GM21381 (cell line): Measurements from ENCODE around the gene WWOX.

Experiments
- ATAC-seq: cut with Tn5 transposase; IDR thresholded peaks from one replicate; pipeline ENCODE4 v1.9.1; 2021; ENCODE audit warnings: mild to moderate bottlenecking, moderate library complexity; ENCODE audit not compliant: unreplicated experiment

Gene WWOX

DNA sequence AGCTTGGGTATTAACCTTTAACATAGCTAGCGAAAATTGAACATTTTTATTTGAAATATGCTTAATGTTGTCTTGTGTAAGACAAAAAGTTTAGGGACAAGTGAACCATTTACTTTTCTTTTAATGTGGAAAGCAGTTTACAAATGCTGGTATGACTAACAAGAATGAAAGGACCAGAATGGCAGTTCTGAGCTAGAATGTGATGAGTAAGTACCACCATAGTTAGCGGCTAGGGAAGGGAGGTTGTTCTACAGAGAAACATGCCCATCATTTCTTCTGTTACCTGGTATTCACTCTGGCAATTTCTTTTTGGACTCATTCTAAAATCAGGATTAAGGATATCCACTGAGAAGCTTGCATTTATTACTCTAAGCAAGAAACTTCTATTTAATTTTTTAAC, 121.1 kb downstream of the WWOX start:
- ATAC-seq, result no peak

DNA sequence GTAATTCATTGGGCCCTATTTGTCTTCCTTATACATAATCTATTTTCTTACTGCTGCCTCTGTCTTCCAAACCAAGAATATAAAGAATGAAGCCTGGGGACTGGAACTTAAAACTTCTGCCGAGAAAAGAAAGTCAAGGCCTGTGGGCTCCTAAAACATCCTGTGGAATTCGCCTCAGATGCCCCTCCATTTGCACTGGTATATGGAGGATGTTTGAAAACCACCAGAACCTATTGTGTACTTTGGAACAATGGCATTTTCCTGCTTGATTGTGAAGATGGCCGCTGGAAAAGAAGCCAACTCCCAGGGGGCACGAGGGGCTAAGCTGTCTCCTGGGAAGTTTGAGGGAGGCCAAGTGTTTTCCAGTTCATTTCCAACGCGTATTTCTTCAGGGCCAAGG, 122.4 kb downstream of the WWOX start:
- ATAC-seq, result no peak

DNA sequence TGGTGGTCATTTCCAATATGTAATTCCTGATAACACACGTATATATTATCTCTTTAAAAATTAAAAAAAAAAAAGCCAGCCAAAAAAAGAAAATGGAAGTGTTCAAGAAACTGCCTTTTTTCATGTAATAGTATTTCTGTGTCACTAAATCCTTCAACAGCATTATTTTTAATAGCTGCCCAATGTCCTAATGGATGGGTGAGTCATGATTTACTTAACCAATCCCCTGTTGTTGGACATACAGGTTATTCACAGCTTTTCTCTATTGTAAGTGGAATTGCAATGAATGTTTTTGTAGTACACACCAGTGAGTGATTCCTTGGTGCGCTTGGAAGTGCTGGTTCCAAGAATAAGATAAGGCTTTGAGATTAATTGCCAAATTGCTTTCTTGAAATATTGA, 124.9 kb downstream of the WWOX start:
- ATAC-seq, result no peak

DNA sequence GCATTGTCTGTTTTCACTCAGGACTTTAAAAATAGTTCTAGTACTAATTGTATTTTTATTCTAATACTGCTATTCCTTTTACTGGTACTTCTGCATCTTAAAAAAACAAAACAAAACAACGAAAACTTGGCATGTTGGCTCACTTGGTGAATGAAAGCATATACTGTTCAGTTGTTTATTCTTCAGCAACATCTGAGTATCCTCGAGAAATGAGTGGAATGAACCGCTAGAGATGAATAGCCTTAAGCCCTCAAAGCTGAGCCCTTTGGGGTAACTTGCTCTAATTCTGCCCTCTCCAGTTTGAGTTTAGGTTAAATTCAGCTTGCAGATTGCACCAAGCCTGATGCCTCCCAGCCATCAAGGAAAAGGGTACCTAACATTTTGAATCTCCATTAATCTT, 126.5 kb downstream of the WWOX start:
- ATAC-seq, result no peak

DNA sequence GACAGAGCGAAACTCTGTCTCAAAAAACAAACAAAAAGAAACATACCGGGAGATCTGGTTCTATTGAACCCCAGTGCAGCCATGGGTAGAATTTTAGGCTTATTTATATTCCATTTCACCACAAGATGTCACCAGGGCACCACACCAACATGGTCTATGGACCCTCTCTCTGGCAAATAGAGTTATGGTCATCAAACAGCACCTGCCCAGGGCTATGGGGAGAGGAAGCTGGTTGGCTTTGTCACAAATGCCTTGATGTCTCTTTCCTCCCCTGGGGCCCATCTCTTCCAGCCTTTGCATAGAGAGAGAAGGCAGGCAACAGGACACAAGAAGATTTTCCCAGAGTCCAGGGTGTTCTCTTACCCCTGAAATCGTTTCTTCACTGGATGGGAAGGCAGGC, 128.4 kb downstream of the WWOX start:
- no peak for ATAC-seq

DNA sequence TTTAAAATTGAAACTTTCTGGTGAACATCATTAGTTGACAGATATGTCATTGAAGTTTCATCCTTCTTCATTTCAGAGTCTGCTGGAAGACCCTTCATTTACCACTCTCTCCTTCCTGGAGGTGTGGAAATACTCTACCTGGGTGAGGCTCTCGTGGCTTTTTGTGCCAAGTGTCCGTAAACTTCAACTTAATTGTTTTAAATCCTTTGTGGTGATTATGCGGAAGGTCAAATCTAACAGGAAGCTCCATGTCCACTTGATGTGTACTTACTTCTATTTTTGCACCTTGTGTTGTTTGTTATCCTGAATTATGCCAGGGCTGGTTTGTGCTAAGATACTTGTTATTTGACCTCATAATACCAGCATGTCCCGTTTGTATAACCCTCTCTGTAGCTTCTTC, 129.2 kb downstream of the WWOX start:
- ATAC-seq, result no peak

DNA sequence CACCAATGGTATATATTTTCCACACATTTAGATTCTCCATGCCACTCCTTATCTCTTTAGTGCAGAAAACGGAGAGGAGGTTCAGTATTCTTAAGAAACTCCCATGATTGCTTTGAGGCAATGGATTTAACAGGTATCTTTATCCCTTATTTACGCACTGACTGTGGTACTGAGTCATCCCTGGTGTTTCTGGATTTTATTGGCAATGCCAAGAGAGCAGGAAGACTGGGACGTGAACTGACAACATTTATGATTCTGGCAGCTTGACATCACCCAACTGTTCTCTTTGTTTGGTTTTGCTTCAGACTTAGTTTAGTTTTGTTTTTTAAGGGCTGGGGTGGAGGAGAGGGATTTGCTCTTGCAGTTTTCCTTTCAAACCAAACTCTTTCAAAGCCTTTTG, 131.4 kb downstream of the WWOX start:
- no peak for ATAC-seq

DNA sequence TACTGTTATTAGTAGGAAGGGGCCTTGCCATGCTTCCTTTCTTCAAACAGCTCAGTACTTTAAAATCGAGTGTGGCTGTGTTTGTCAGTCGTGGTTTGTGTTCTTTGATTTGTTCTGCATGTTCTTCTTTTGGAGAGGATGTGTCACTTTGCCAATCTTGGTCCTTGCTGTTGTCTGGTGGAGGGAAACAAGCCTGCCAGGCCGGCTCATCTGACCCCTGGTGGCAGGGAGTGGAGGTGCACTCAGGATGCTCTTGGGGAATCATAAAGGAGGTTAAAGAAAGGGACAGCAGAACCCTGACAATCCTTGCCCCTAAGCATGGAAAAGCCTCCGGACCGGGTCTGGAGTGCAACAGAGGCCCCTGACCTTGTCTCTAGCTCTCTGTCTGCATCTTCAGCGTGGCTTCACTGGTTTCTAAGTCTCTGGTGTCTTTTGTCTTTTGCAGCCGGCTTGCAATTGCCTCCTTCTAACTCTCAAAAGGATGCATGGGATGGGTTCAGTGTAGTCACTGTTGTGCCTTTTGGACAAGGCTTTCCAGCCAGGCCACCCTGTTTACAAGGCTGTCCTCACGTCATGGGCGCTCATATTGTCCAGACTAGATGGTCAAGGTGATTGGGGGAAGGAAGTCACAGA, 135.8 kb downstream of the WWOX start:
- peak; percentile 96 for ATAC-seq

DNA sequence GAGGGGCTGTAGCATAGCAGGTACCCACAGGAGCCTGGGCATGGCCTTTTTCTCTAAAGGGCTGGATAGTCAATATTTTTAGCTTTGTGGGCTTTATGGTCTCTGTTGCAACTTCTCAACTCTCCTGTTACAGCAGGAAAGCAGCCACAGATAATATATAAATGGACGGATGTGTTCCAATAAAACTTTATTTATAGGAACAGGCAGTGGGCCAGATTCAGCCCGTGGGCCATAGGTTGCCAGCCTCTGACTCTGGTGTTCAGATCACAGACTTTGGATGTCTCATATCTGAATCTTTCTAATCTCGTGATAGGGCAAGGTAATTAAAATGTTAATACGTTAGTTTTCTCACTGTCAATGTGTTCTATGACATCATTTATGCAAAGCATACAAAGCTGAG, 136.4 kb downstream of the WWOX start:
- ATAC-seq, result no peak

DNA sequence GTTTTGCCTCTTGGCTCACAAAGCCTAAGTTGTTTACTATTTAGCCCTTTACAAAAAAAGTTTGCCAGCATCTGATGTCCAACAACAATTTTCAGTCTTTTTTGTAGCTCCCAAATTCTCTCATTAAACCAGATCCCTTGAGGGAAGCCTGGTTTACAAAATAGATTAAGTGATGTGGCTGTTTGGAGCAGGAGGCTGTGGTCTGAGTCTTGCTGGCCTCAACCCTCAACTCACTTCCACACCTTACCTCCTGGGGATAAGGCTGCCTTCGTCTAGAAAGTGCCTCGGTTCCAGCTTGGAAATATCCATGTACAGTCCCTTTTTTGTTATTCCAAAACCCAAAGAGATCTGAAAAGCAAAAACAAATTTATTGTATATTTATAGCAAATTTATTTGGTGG, 138.4 kb downstream of the WWOX start:
- no peak for ATAC-seq

DNA sequence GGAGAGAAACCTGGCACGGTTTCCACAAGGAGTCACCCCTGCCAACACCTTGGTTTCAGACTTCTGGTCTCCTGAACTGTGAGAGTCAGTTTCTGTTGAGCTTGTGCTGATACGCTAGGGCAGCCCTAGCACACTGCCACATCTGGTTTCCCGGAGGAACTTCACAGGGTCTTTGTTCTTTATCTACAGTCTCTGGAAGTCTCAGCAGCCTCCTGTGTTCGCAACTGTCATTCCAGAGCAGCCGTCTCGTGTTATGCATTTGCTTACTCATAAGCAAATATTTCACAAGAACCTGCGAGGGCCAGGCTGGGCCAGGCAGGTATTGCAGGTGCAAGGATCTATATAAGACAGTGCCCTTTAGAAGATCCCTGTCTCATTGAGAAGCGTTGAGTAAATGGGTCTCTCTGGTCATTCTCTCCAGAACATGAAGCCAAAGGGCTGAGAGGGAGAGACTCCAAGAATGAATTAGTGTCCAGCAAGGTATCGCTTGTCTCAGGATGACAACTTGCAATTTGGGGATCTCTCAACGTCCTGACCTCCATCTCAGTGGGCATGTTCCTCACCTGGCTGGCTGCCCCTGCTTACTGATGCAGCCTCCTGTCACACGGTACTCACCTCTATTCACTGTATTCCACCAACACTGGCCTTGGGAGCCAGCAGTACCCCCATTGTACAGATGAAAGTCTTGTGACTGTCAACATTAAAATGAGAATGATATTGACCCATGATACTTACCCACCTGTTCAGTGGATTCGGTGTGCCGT, 141.2 kb downstream of the WWOX start:
- no peak for ATAC-seq

DNA sequence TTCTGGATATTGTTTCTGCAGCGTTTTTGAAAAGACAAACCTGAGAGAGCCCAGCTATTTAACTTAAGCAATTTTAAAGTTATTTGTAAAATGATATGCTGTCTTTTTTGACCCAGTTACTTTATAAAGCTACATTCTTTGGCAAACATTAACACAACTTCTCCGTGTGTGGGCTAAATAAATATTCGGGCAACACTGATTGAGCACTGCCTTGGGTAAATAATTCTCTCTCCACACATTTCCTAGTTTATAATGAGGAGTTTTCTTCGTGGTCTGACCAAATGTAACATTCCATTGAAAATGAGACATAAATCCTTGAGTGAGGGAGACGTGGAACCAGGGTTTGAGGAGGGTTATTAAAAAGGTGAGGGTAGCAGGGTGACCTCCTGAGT, 142.8 kb downstream of the WWOX start:
- no peak for ATAC-seq

DNA sequence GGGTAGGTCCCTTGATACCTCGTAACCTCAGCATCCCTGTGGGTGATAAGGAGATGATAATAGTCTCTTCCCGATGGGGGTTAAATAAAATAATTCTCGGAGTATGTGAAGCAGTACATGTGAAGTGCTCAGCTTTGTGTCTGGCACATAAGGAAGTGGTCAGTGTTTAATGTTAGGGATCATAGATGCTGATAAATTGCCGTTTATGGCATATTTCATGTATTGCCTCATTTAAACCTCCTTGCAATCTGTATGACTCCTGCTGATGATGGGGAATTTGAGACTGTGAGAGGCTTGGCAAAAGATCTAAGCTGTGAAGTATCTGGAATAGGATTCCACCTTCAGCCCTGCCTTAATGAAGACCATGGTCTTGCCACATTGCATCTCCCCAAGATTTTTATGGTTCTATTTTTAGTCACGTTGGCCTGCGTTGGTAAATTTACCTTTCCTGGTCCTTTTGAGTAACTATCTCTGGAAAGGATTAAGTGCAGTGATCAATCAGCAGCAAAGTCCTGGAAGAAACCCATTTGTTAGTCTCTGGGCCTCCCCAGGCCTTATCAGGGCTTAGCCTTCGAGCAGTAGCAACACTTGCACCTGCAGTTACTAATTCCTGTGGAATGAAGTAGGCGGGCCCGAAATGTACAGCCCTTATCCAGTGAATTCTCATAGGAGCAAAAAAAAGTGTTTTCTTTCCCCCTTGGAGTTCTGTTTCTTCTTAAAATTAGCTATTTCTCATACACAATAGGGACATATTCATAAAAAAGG, 144.9 kb downstream of the WWOX start:
- ATAC-seq, result no peak

DNA sequence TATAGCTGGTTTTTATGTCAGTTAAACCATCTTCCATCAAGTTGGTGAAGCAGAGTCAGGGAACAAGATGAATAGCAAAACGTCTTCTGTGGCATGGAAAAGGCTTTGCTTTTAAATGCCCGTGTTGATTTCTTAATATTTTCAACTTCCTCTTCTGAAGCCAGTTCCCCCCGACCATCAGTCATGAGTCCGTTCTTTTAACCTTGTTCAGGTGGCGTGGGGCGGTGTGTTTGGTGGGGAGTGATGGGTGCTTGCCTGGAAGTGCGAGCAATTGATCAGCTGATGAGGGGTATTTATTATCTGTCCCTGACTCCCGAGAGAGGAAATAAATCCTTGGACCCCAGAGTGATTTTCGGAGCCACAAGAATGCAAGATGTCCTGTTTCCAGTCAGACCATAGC, 147.1 kb downstream of the WWOX start:
- no peak for ATAC-seq

DNA sequence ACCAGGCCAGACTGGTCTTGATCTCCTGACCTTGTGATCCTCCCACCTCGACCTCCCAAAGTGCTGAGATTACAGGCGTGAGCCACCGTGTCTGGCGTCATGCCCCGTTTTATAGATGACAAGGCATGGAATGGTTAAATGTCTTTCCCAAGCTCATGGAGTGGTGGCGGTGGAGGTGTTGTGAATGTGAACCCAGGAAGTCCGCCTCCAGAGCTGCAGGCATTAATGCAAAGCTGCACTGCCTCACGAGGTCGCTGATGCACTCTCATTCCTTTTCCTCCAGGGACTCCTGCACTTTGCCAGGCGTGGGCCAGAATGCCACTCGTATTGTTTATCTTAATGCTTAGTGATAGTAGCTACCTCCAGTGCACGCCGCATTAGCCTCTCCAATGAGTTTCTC, 149.6 kb downstream of the WWOX start:
- ATAC-seq, result no peak

DNA sequence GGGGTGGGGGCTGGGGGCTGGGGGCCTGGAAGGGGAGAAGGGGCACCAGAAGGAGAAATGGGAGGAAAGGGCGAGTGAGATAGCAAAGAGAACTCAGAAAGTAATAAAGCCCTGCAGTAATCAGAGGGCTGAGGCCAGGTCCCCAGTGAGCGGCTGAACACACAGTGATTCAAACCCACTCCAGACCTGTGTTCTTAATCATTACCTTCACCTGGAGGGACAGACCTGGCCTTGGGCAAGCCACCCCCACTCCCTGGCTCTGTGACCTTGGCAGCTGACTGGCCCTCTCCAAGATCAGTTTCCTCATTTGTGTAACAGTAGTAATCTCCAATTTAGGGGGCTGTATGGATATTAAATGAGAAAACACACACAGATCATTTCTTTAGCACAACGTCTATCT, 150.4 kb downstream of the WWOX start:
- ATAC-seq, result no peak

DNA sequence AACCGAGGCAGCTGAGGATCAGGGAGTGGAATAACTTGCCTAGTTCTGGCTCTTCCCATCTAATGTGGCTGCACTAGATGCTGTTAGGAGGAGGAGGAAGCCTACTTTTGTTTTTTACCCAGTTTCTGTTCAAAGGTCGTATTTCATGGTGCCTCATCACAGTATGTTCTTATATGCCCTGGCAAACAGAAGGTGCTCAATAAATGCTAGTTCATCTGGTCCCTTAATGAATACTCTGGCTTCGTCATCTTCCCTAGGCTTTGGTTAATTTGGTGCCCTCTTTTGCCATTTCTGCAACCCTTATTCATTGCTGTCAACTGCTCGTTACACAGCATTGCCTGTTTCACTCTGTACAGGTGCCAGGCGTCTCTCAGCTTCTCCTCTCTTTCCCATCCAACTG, 151.7 kb downstream of the WWOX start:
- ATAC-seq, result no peak

DNA sequence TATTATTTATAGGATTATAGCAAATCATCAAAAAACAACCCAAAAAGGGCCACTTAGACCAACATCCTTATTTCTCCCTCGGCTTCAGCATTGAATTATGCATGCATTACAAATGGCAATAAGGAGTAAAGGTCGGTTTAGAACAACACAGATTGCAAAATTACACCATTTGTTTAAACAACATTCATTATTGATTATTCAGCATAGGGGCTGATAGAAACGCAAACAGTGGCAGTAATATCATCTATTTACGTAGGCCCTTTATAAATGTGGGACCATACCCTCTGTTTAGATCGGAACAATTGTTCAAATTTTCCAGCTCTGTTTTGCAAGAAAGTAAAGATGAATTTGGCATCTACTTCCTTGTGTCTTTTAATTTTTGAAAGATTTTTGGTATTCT, 153.3 kb downstream of the WWOX start:
- ATAC-seq, result no peak

DNA sequence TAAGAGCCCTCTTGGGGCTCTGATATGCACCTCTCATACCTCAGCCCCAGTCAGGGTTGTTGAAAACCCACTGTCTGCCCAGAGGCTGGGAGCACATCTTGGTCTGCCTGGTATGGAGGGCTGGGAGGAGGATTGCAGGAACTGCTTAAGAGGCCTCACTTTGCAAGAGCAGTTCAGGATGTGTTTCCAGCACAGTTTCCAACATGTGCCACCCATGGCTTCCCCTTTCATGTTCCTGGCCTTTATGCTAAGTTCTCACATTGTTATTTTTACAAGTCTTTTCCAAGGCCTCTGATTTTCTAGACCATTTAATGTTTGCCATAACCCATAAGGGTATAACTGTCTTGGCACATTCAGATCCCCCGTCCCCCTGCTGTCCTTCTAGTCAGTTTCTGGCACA, 155.4 kb downstream of the WWOX start:
- ATAC-seq, result no peak

DNA sequence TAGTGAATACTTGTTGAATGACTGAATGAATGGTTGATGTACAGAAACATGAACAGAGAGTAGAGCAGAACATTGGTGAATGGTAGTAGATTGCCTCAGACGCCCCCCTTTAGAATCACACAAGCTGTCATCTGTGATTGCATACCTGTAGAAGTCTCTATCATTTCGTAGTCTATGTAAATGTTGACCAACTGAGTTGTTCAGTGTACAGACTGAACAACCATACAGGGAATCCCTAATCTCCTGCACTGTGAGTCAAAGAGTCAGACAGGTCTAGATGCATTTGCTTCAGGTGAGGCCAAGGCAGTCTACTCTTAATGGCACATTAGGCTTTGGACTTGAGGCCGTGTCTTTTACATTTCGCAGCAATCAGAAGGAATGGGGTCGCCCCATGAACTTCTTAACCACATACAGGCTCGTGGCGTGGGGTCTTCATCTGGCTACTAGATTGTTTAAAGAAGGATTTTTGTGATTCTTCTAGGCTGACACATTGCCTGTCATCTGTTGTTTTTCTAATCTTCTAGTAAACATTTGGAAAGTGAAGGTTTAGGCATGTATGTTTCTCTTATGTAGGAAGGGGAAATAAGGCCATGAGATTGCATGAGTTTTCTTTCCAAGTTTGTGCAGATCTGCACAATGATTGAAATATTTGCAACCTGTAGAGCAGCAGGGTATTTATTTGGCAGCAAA, 157.4 kb downstream of the WWOX start:
- no peak for ATAC-seq

DNA sequence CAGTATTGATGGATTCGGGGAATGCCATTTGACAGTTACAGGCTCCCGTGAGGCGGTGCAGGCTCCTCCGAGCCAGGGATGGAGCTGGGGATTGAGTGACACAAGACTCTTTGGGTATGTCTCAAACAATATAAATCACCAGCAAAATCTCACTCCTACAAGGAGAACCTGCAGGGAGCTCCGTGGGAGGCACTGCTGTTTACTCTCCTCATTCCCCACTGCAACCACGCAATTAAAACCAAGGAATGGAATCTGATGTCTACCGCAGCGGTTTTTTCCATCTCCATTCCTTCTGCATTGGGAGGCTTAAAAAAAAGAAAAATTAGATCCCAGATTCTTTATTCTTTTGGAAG, 157.9 kb downstream of the WWOX start:
- ATAC-seq, result no peak
